ENCODE measurements around the gene EPOP.

- TF ChIP-seq CTCF (conservative IDR thresholded peaks at IDR 0.05; ENCODE audit: low read depth, low read length) (peak; percentile 80), EZH2phosphoT487 (IDR thresholded peaks at IDR 0.05; ENCODE audit: borderline replicate concordance, low read length) (no peak), EZH2 (IDR thresholded peaks at IDR 0.05; ENCODE audit: low read length, unreplicated experiment) (no peak)
Observed at GRCh38 chr17:38676706-38677504, 2.1 kb upstream of the EPOP start.
